ENCODE results near the gene S100A13.
A peak's percentile ranks its signal among the peaks of the same experiment; 100 is the strongest.
"Not testable (repeated sequence)": the region's sequence is repeated elsewhere in the genome, so short reads cannot be mapped to it uniquely, and the experiment has no call there.

Gene S100A13

GRCh38 chr1:153626904-153627714 is at the start of gene S100A13:
Gene S100A13, minus strand, starts transcription at chr1:153627505. Its CDS starts 1,033 bp downstream, at chr1:153626472.
- no peak for DNase-seq (ENCODE audit: low read depth)

- no peak for DNase-seq (ENCODE audit: low read depth)
Measured at GRCh38 chr1:153673511-153673910, 46.2 kb upstream of the S100A13 start.

GRCh38 chr1:153671628-153672353 is 44.5 kb upstream of the S100A13 start:
- DNase-seq (ENCODE audit: low read depth) = not testable (repeated sequence)

- DNase-seq (ENCODE audit: low read depth) = peak; percentile 91
Measured at GRCh38 chr1:153670859-153671627, 43.7 kb upstream of the S100A13 start, which contains the start of gene ILF2. Gene ILF2, minus strand, starts transcription at chr1:153670993. Its CDS starts 71 bp downstream, at chr1:153670922.

- no peak for DNase-seq (ENCODE audit: low read depth)
Measured at GRCh38 chr1:153670257-153670858, 43.1 kb upstream of the S100A13 start.

- DNase-seq (ENCODE audit: low read depth) = no peak
Measured at GRCh38 chr1:153669606-153670005, 42.3 kb upstream of the S100A13 start.

GRCh38 chr1:153668672-153669071 is 41.4 kb upstream of the S100A13 start:
- DNase-seq (ENCODE audit: low read depth) = not testable (repeated sequence)

GRCh38 chr1:153667439-153667838 is 40.1 kb upstream of the S100A13 start:
- DNase-seq (ENCODE audit: low read depth) = no peak

- no peak for DNase-seq (ENCODE audit: low read depth)
Measured at GRCh38 chr1:153663211-153663610, 35.9 kb upstream of the S100A13 start.

GRCh38 chr1:153662269-153662668 is 35.0 kb upstream of the S100A13 start:
- DNase-seq (ENCODE audit: low read depth) = no peak

GRCh38 chr1:153661111-153661708 is 33.9 kb upstream of the S100A13 start:
- DNase-seq (ENCODE audit: low read depth) = no peak

GRCh38 chr1:153659656-153660055 is 32.4 kb upstream of the S100A13 start:
- DNase-seq (ENCODE audit: low read depth) = no peak

GRCh38 chr1:153659175-153659534 is 31.9 kb upstream of the S100A13 start:
- DNase-seq (ENCODE audit: low read depth) = no peak

GRCh38 chr1:153658400-153659174 is 31.3 kb upstream of the S100A13 start, which contains the start of gene SNAPIN:
Gene SNAPIN, plus strand, starts transcription at chr1:153658703. Its CDS starts 41 bp downstream, at chr1:153658744.
- DNase-seq (ENCODE audit: low read depth) = peak; percentile 79

- no peak for DNase-seq (ENCODE audit: low read depth)
Measured at GRCh38 chr1:153655333-153655732, 28.0 kb upstream of the S100A13 start.

GRCh38 chr1:153652805-153653500 is 25.6 kb upstream of the S100A13 start:
- no peak for DNase-seq (ENCODE audit: low read depth)

GRCh38 chr1:153651771-153652170 is 24.5 kb upstream of the S100A13 start:
- DNase-seq (ENCODE audit: low read depth) = no peak

GRCh38 chr1:153649863-153650235 is 22.5 kb upstream of the S100A13 start:
- no peak for DNase-seq (ENCODE audit: low read depth)

GRCh38 chr1:153649137-153649862 is 22.0 kb upstream of the S100A13 start:
- DNase-seq (ENCODE audit: low read depth) = no peak

All from activated T-cell treated with anti-CD3 and anti-CD28 coated beads for 1 hour (primary cell).